Midbrain (tissue), 1 donor: ENCODE data around the gene SPTBN1.
"Not testable (repeated sequence)": the region's sequence is repeated elsewhere in the genome, so short reads cannot be mapped to it uniquely, and the experiment has no call there.

Experiments used
- DNase-seq: peaks from one replicate; lab custom pipeline; 2025; lab: John Stamatoyannopoulos, UW

Gene SPTBN1

DNA sequence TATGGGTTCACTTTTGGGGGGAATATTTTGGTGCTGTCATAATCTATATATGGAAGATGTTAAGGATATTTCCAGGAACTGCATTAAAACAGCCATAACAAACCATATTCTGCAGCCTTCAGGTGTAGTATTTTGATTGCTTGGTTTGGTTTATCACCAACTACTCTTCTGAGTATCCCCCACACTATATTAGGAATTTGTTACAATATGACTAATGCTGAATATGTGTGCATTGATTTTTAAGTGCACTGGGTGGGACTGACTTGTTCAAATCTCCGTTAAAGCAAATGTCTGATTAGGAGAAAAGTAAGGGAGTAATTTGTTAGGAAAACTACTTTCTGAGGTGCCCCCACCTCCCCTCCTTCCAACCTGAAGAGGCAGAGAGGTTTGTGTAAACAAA, 47.7 kb downstream of the SPTBN1 start:
- DNase-seq: no peak

DNA sequence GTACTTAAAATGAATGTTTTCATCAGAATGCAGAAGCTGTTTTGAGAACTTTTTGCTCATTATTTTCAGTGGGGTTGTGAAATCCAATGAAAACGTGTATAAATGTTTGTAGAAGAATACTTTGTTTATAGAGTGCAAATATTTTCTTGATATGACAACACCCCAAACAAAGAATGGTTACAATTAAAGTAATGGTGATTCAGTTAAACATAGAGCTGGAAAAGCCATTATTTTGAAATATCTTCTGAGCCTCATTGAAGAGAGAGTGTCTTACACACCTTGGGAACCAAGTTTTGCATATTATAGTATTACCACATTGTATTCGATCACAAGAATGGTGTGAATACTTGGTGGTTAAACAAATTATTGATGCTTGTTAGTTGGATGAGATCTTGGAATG, 48.7 kb downstream of the SPTBN1 start:
- no peak for DNase-seq

DNA sequence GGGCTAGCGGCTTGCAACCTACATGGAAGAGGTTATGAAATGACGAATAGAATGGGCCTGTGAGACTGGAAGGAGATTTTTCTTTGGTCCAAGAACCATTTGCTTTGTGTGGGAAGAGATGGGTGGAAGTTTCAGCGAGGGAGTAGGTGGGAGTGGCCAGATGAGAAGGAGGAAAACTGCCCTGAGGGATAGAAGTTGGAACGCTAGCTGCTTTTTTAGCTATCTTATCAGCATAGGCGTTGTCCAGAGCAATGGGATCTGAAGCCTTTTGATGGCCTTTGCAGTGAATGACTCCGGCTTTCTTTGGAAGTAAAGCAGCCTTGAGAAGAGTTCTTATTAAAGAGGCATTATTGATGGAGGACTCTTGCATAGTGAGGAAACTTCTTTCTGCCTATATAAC, 52.4 kb downstream of the SPTBN1 start:
- no peak for DNase-seq

DNA sequence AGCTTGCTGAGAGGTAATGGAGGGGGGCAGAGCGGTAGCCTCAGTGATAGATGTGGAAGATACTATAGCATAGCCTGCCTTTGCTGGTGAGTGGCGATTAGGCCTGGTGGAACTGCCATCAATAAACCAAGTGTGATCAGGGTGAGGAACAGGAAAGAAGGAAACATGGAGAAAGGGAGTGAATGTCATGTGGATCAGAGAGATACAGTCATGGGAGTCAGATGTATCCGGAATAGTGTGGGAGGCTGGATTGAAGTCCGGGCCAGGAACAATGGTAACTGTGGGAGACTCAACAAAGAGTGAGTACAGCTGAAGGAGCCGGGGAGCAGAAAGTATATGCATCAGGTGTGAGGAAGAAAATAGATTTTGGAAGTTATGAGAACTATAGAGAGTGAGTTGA, 52.9 kb downstream of the SPTBN1 start:
- DNase-seq: not testable (repeated sequence)

DNA sequence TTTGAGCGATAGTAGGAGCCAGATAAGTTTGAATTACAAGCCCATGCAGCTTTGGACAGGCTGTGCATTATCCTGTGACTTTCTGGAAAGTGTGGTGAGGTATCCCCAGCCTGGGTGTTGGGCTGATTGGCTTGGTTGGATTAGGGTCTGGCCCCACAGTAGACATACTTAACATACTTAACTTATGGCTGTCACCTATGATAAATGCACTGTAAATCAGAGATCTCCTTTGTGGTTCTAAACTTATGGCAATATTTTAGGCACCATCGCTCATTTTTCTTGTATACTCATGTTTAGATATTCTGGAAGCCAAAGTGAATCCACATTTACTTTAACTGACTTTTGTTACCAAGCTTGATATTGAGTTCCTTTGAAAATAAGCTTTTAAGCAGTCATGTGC, 54.8 kb downstream of the SPTBN1 start:
- no peak for DNase-seq

DNA sequence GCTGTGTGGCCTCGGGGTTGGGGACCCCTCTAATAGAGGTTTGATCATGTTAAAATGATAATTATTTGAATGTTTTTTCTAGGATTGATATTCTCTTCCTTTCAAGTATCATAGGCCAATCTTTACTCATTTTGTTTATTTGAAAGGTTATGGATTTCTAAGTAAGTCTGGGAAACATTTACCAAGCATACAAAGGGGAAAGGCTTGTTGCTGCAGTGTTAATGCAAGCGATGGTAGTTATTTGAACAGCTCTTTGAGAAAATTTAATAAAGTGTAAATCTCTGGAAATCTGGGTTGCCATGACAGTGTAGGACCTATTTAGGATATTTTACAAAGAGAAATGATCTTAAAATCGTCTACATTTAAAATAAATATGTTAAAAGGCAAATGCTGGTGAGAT, 56.1 kb downstream of the SPTBN1 start:
- no peak for DNase-seq

DNA sequence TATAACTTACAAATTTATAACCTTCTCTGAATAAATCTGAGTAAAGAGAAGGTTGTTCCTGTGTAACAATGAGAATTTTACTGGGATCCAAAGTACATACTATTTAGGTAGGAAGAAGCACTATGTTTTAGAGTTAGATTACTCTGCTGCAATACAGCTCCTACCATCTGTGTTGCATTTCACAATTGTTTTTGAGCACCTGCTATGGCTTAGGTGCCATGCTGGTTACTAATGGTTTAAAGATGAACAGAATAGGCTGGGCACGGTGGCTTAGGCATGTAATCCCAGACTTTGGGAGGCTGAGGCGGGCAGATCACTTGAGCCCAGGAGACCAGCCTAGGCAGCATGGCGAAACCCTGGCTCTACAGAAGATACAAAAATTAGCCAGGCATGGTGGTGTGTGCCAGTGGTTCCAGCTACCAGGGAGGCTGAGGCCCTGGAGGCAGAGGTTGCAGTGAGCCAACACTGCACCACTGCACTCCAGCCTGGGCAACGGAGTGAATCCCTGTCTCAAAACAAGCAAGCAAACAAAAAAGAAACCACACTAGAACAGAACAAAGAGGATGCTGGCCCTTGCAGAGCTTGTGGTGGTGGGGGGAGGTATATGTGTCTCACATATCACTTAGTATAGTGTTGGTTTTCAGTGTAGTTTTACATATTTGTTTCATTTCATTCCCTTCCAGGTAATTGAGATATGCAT, 56.7 kb downstream of the SPTBN1 start:
- DNase-seq: no peak

DNA sequence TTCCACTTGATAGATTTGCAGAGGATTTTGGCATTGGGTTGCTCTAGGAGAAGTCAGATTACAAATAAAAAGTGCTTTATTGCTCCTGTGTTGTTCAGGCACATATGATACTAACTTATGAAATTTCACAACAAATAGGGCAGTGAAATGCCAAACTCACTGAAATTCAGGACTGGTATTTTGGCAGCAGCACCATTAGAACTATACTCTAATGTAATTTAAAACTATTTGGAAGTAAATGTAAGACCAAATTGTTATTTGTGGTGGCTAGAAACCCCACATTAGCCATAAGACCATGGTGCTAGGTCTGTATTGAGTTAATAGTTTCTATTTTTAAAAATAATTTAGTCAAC, 57.2 kb downstream of the SPTBN1 start:
- DNase-seq: no peak

DNA sequence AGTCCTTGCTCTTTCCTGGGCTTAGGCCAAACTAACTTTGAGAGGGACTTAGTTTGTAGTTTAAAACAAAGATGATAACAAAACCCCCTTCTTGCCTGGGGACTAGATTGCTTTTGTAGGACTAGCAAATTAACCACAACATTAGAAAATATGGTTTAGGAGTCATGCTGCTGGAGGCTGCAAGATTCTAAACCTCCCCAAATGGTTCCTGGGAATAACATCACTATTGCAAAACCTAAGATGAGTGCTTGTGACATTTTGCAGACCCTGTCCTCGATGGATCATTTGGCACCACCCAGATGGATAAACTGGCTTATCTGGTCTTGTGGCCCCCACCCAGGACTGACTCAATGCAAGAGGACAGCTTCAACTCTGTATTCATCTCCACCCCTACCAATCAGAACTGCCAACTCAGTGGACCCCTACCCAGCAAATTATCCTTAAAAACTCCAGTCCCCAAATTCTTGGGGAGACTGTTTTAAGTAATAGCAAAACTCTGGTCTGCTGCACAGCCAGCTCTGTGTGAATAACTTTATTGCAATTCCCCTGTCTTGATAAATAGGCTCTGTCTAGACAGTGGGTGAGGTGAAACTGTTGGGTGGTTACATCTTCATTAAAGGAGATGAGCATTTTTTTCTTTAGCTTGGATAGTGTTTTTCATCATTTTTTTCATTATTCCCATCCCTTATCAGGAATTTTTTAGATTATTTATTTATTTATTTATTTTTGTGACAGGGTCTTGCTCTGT, 58.9 kb downstream of the SPTBN1 start:
- no peak for DNase-seq

DNA sequence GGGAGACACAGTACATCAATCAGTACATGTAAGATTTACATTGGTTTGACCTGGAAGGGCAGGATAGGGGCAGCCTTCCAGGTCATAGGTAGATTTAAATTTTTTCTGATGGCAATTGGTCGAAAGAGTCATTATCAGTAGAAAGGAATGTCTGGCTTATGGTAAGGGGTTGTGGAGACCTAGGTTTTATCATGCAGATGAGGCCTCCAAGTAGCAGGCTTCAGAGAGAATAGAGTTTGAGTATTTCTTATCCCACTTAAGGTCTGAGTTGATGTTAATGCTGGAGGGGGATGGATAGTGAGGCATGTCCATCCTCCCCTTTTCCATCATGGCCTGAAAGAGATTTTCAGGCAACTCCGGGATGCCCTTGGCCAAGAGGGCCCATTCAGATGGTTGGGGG, 60.7 kb downstream of the SPTBN1 start:
- no peak for DNase-seq

DNA sequence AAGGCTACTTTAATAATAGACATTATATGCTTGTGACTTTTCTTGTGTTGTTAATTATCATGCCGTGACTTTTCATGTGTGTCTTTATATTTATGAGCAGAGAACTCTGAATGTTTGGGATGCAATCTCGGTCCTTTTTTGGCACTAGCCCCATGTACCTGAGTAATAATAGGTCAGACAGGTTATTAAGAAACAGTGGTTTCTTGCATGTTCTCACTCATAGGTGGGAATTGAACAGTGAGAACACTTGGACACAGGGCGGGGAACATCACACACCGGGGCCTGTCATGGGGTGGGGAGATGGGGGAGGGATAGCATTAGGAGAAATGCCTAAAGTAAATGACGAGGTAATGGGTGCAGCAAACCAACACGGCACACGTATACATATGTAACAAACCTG, 61.9 kb downstream of the SPTBN1 start:
- not testable (repeated sequence) for DNase-seq

DNA sequence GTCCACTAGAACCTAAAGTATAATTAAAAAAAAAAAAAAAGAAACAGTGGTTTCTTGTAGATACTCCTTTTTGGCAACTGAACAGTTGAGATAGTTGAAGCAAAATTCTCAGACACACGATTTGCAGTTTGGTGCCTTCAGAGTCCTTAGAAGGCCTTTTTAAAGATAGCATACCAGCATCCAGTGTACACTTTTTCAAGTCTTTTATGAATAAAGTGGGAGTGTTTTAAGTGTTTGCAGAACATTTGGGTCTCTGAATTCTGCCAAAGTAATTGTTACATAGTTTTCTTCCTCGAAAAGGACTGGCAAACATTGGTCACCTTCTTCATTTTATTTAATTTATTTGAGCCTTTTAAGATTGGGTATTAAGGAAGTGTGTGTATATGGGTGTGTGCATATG, 62.3 kb downstream of the SPTBN1 start:
- no peak for DNase-seq

DNA sequence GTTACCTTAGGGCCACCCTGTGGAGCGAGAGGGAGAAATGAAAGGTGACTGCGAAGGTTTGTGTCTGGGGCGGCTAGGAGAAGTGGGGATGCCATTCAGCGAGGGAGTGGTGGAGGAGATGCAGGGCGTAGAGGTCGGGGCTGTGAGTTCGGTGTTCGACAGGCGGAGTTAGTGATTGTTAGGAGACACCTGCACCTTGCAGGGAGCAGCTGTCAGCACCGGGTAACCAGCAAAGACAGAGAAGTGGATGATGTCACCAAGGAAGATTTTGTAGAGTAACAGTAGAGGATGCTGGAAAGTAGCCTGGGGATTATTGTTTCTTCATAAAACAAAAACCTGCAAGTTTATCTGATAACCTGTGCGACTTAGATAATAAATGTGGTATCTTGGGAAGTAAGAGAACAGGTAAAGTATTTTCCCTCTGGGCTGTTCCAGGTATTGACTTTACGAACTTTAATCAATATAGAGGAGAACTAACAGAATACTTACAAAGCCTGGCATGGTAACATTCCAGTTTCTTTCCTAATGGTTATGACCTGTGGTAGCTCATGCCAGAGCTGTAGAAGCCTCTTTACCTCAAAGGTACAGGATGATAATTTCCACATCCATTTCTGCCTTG, 63.8 kb downstream of the SPTBN1 start:
- no peak for DNase-seq

DNA sequence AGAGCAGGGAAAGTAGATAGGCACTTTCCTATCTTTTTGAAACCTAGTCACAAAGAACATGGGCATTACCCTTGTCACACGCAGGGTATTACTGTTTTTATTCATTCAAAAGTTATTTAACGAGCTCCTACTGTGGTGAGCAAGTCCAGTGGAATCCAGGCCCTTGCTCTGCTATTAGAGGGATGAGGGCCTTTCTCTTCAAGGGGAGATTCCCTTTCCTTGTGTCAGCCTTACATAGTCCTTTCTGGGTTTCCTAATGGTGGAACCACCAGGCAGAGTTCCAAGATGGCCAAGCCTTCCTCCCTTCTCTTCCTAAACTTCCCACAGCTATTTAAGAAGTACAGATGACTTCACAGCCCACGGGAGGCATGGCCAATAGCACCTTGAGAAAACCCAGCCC, 64.6 kb downstream of the SPTBN1 start:
- no peak for DNase-seq

DNA sequence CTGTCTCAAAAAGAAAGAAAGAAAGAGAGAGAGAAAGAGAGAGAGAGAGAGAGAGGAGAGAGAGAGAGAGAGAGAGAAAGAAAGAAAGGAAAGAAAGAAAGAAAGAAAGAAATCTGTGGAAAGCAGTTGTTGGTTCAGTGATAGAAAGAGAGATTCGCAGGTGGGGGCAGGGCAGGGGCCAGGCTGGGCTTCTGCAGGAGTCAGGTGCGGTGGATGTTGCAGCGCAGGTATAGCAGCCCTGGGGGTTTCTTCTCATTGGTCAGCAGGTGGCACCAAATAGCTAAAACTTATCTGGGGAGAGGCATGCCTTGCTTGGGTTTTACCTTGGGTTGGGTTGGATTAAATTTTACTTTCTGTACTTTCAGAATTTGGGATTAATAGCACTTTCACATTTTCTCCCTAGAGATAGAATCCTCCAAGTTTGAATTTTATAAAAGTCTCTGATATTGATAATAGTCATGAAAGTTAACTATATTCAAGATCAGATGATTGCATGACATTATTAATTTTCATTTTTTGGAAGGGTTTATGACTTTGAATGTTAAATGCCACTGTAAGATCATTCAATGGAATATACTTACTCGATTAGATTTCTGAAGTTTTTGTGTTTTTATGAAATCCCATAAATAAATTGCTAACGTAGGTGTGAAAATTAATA, 66.6 kb downstream of the SPTBN1 start:
- peak; percentile 35 for DNase-seq

DNA sequence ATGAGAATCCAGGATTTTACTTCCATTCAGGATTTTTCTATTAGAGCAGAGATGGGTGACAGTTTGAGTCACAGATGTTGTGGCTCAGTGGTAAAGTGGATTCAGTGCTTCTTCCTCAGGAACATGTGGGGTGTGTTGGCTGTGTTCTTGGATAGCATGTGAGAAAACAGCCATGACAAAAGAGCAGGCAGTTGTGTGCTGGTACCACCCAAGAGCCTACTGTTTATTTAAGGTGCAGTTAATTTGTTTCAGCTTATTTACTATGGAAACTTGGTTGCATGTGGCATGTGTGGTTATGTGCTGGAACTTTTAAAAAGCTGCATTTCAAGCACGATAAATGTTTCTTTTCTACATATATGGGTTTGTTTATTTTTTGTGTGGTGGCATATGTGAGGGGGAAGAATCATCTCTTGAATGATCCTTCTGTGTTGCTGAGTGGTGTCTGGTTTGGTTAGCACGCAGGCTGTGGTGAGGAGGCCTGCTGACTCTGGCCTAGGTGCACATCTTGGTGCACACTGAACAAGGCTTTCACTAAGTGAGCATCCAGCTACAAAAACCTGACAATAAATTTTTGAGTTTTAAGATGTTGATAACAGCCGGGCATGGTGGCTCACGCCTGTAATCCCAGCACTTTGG, 67.3 kb downstream of the SPTBN1 start:
- DNase-seq: no peak

DNA sequence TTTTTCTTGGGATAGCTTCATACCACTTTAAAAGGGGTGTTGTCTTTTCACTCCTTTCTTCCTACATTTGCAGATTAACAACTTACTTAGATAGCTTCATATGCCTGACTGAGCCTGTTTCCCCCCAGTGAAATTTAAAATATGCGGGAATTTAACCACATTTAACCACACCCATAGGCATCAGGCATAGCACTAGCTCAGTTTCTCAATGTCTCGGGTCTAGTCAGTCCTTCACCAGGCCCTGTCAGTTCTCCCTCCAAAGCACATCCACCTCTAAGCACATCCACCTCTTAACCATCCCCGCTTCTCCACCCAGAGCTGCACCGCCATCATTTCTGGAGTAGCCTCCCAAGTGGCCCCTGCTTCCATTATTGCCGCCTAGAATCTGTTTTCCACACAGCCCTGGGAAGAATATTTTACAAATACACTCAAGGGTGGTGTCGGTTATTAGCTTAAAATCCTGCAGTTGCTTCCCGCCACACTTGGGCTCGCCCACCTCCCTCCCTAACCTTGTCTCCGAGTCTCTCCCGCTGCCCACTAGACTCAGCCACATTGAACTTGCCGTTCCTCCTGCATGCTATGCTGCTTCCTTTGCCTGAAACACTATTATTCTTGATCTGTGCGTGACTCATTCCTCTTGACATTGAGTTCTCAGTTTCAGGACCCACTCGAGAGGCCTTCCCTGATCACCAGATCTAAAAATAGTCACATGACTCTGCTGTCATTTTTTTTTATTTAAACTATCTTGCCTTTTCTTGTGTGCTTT, 68.3 kb downstream of the SPTBN1 start:
- no peak for DNase-seq

DNA sequence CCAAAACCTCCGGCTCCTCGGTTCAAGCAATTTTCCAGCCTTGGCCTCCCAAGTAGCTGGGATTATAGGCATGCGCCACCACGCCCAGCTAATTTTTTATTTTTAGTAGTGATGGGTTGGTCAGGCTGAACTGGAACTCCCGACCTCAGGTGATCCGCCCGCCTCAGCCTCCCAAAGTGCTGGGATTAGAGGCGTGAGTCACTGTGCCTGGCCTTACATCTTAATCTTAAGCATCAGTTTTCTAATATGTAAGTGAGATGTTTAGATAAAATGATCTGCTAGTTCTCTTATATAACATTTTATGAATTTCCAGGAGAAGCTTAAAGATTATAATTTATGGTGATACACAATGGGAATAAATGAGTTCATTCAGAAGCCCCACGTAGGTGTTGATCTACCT, 69.2 kb downstream of the SPTBN1 start:
- DNase-seq: no peak

DNA sequence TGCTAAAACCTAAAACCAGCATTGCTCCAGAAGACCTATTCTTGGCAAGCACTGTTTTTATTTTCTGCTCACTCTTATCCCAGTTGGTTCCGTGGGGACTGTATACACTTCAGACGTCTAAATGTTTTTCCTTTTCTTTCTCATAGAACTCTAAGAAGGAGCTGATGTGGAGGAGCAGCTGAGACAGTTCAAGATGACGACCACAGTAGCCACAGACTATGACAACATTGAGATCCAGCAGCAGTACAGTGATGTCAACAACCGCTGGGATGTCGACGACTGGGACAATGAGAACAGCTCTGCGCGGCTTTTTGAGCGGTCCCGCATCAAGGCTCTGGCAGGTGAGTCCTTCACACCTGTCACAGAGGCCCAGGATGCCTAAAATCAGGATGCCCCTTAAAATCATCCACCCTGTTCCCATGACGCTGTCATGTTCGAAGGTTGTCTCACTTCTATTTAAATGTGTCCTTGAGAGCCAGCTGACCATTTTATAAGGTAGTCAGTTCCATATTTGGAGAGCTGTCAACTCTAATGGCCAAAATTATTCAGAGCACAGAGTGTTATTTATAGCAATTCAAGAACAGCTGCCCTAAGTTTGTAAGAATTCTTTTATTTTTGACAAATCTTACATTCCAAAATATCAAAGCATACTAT, 70.2 kb downstream of the SPTBN1 start:
- DNase-seq: no peak

DNA sequence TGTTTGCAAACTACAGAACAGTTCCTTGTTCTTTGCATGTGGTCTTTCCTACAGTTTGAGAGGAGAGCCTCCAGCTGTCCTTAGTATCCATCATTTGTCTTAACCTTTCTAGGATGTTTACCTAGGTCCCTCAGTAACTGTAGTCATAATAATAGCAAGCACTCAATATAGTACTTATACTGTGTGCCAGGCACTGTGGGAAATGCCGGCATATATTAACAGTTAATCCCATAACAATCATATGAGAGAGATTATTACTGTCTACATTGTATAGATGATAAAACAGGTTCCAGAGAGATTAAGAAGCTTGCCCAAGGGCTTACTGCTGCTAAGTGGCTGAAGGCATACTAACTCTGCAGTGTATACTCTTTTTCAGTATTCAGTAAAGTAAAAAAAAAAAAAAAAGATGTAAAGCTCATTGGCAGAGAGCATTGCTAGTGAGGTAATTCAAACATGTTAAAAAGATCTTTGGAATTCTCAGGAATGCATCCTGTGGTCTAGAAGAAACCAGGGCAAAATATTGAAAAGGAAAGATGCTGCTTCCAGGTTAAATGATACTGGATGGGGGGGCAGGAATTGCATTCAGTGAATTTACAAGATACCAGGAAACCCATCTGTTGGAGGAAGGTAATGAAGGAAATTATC, 72.3 kb downstream of the SPTBN1 start:
- no peak for DNase-seq

DNA sequence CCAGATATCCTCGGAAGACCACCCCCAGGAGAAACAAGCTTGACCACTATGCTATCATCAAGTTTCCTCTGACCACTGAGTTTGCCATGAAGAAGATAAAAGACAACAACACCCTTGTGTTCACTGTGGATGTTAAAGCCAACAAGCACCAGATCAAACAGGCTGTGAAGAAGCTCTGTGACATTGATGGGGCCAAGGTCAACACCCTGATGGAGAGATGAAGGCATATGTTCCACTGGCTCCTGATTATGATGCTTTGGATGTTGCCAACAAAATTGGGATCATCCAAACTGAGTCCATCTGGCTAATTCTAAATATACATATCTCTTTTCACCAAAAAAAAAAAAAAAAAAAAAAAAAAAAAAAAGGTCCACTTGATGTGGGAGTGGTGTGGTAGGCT, 73.4 kb downstream of the SPTBN1 start:
- not testable (repeated sequence) for DNase-seq
